Neural progenitor cell (in vitro differentiated cells): ENCODE measurements around the gene AQP12B.

ENCODE experiments used
- CTCF ChIP-seq: fragments of 200-600 bp; sonication (generic); IDR thresholded peaks from 2 replicates; pipeline ENCODE4 v1.5.1; 2017; ENCODE audit warnings: antibody characterized with exemption, mild to moderate bottlenecking
- EZH2 ChIP-seq: fragments of 200-600 bp; sonication (generic); IDR thresholded peaks from 2 replicates; pipeline ENCODE4 v1.6.1; 2017; ENCODE audit warnings: antibody characterized with exemption, mild to moderate bottlenecking, moderate library complexity
- EZH2phosphoT487 ChIP-seq: fragments of 200-600 bp; sonication (generic); IDR thresholded peaks from 2 replicates; pipeline ENCODE4 v1.6.1; 2017; ENCODE audit warnings: antibody characterized with exemption

- TF ChIP-seq CTCF (no peak), EZH2phosphoT487 (no peak), EZH2 (no peak)
Measured at GRCh38 chr2:240717181-240717641, 34.5 kb upstream of the AQP12B start.
